Esophagus squamous epithelium (tissue), 5 donors: ENCODE data around the gene DNAJC18. TPM values are rescaled to one million over a fixed set of nuclear protein-coding genes. Genes with fewer than 3 reads are reported as not detected.

Experiments
- DNase-seq: peaks from one replicate; lab custom pipeline; 2025; lab: John Stamatoyannopoulos, UW
- H3K27ac ChIP-seq, 4 donors: fragments of 200-600 bp; sonication (generic); one replicate each; pipeline ENCODE4 v1.5.1; 2016 to 2019; ENCODE audit warnings: mild to moderate bottlenecking in 1 of 4
- H3K27me3 ChIP-seq, 4 donors: fragments of 200-600 bp; sonication (generic); 1 replicate in 3 of 4; 2 replicates in 1 of 4; pipeline versions ENCODE4 v1.5.1 to v1.6.0; 2017 to 2021; ENCODE audit warnings: antibody characterized with exemption in 1 of 4
- H3K36me3 ChIP-seq, 3 donors: fragments of 200-600 bp; sonication (generic); one replicate each; pipeline ENCODE4 v1.5.1; 2016 to 2019
- H3K4me1 ChIP-seq, 3 donors: fragments of 200-600 bp; sonication (generic); one replicate each; pipeline ENCODE4 v1.5.1; 2017 to 2019
- H3K4me3 ChIP-seq, 4 donors: fragments of 200-600 bp; sonication (generic); 1 replicate in 3 of 4; 2 replicates in 1 of 4; pipeline ENCODE4 v1.5.1; 2016 to 2019; ENCODE audit warnings: mild to moderate bottlenecking in 2 of 4, moderate library complexity in 1 of 4
- H3K9me3 ChIP-seq, 3 donors: fragments of 200-600 bp; sonication (generic); one replicate each; pipeline ENCODE4 v1.5.1; 2016 to 2019
- POLR2A ChIP-seq, 4 donors: fragments of 450-650 bp; IDR thresholded peaks; one replicate each; pipeline ENCODE4 v1.6.1; 2017; ENCODE audit warnings: antibody characterized with exemption in 4 of 4, mild to moderate bottlenecking in 4 of 4, moderate library complexity in 3 of 4
- WGBS, 2 donors: methylation state at CpG; one replicate each; pipeline ENCODE4 v1.1.5; 2018; 5-methylcytosine and 5-hydroxymethylcytosine counted together
- intact Hi-C: fragments of 100-400 bp; cut with DNase I; formaldehyde crosslinking; loops from one replicate; pipeline ENCODE4 v1.15.0; 2022
- total RNA-seq, 4 donors: library from RNA; depleted of rRNA; stranded (reverse); fragments of >200 nt; gene quantifications; one replicate each; pipeline ENCODE4 v1.1.0, GENCODE V29; 2016
- TF ChIP-seq, protein P1 (sequence below), 6 experiments: fragments of 450-650 bp in 4 of 6; fragments of 200-600 bp in 2 of 6; sonication (generic) in 2 of 6; IDR thresholded peaks; one replicate each; pipeline ENCODE4 v1.5.1; 2016 to 2019; ENCODE audit warnings: antibody characterized with exemption in 6 of 6, mild to moderate bottlenecking in 4 of 6, moderate library complexity in 4 of 6
- donor health status: DM: yes; HTN: yes; CAD: no.

The DNAJC18 gene
- total RNA-seq, 4 donors from 2014 or later = 0.53 to 6.9 (median 3.9) TPM

DNA sequence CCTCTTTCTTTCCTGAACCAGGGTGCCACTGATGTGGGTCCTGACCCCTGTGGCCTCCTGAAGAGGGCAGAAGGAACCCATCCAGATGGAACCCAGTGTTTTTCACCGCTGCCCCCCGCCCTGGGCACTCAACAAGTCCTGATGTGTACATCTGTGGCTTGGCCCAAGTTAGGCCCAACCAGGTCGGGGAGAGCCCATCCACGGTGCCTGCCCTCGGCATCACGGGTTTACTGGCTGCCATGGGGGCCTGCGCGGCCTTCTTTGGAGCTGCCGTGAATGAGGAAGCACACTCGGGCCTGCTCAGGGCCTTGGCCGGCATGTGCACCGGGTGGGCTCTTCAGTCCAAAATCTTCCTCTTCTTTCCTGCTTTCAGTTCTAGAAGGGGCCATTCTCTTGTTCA is 17.5 kb upstream of the DNAJC18 start:
- H3K4me3 ChIP-seq = no peak overlapping the region
- no peaks in the 10 kb centered on the region for H3K27me3 ChIP-seq
- H3K27ac ChIP-seq = no peak overlapping the region
- peaks cover 0 to 28% (median 4%) of the 10 kb centered on the region in 3 donors for H3K4me1 ChIP-seq
- TF ChIP-seq POLR2A (IDR thresholded peaks at IDR 0.05) = no peak
- TF ChIP-seq, protein P1, sequence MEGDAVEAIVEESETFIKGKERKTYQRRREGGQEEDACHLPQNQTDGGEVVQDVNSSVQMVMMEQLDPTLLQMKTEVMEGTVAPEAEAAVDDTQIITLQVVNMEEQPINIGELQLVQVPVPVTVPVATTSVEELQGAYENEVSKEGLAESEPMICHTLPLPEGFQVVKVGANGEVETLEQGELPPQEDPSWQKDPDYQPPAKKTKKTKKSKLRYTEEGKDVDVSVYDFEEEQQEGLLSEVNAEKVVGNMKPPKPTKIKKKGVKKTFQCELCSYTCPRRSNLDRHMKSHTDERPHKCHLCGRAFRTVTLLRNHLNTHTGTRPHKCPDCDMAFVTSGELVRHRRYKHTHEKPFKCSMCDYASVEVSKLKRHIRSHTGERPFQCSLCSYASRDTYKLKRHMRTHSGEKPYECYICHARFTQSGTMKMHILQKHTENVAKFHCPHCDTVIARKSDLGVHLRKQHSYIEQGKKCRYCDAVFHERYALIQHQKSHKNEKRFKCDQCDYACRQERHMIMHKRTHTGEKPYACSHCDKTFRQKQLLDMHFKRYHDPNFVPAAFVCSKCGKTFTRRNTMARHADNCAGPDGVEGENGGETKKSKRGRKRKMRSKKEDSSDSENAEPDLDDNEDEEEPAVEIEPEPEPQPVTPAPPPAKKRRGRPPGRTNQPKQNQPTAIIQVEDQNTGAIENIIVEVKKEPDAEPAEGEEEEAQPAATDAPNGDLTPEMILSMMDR (IDR thresholded peaks at IDR 0.05) = no peak
- H3K36me3 ChIP-seq = no peaks in the 10 kb centered on the region
- H3K9me3 ChIP-seq = no peaks in the 10 kb centered on the region
- intact Hi-C loops = no loop called here
- WGBS, 2 donors = 92 to 93% methylated on average over 8 to 12 of the region's 12 CpGs
- DNase-seq = no peak

DNA sequence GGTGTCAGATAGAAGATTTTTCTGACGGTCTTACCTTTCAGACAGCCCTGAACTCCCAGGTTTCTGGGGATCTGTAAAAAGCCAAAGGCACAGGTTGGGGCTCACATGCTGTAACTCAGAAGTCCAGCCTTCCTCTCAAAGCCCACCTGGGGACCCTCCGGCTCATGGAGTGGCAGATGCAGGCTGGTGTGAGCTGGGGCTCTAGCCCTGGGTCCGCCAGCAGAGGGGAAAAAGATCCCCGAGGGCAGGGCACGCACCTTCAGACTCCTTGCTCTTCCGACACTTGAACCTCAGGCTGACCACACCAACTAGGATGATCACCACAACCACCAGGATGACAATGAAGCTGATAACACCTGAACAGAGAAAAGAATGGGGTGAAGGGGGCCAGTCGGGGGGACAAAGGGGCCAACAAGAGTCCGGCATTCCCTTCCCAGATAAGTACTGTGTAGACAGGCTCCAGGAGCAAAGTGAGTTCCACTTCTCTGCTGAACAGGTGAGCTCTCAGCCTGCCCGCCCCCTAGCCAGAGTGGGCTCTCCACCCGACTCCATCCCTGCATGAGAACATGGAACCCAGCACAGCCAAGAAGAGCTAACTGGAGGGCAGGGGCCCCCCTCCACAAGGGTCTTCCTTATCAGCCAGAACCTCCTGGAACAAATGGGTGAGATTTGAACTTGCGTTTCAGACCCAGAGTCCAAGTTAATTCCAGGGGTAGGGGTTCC is 15.4 kb upstream of the DNAJC18 start:
- DNase-seq = no peak
- H3K4me3 ChIP-seq = no peak overlapping the region
- intact Hi-C loops = no loop called here
- TF ChIP-seq, protein P1 (IDR thresholded peaks at IDR 0.05) = no peak
- TF ChIP-seq POLR2A (IDR thresholded peaks at IDR 0.05) = no peak
- H3K9me3 ChIP-seq = no peaks in the 10 kb centered on the region
- H3K27ac ChIP-seq = no peak overlapping the region
- H3K36me3 ChIP-seq = no peaks in the 10 kb centered on the region
- peaks cover 0 to 21% (median 4%) of the 10 kb centered on the region in 3 donors for H3K4me1 ChIP-seq
- 86 to 91% methylated on average over 4 to 6 of the region's 11 CpGs for WGBS, 2 donors
- H3K27me3 ChIP-seq = no peaks in the 10 kb centered on the region

DNA sequence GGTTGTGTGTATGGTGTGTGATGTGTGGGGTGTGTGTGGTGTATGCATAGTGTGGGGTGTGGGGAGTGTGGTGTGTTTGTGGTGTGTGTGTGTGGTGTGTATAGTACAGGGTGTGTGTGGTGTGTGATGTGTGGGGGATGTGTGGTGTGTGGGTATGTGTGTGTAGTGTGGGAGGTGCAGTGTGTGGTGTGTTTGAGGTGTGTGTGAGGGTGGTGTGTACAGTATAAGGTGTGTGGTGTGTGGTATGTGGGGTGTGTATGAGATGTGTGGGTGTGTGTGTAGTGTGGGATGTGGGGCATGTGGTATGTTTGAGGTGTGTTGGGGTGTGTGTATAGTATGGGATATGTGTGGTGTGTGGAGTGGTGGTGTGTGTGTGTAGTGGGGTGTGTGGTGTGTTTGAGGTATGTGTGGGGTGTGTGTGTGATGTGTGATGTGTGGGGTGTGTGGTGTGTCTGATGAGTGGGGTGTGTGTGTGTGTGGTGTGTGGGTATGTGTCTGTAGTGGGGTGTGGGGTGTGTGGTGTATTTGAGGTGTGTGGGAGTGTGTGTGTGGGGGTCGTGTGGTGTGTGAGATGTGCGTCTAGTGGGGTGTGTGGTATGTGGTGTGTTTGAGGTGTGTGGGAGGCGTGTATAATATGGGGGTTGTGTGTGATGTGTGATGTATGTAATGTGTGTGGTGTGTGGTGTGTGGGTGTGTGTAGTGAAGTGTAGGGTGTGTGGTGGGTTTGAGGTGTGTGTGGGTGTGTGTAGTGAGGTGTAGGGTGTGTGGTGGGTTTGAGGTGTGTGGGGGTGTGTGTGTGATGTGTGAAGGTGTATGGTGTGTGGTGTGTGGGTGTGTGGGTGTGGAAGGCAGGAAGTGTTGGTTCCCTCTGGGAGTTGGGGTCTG is 14.6 kb upstream of the DNAJC18 start:
- intact Hi-C loops = no loop called here
- Histone ChIP-seq H3K27me3 (no peaks in the 10 kb centered on the region), H3K9me3 (no peaks in the 10 kb centered on the region), H3K4me3 (no peak overlapping the region), H3K36me3 (no peaks in the 10 kb centered on the region), H3K27ac (no peak overlapping the region), H3K4me1 (peaks cover 0 to 12% (median 1%) of the 10 kb centered on the region in 3 donors)
- no peak for TF ChIP-seq POLR2A (IDR thresholded peaks at IDR 0.05)
- TF ChIP-seq, protein P1 (IDR thresholded peaks at IDR 0.05) = no peak
- no peak for DNase-seq
- 75 to 82% methylated on average over 3 of the region's 3 CpGs for WGBS, 2 donors

DNA sequence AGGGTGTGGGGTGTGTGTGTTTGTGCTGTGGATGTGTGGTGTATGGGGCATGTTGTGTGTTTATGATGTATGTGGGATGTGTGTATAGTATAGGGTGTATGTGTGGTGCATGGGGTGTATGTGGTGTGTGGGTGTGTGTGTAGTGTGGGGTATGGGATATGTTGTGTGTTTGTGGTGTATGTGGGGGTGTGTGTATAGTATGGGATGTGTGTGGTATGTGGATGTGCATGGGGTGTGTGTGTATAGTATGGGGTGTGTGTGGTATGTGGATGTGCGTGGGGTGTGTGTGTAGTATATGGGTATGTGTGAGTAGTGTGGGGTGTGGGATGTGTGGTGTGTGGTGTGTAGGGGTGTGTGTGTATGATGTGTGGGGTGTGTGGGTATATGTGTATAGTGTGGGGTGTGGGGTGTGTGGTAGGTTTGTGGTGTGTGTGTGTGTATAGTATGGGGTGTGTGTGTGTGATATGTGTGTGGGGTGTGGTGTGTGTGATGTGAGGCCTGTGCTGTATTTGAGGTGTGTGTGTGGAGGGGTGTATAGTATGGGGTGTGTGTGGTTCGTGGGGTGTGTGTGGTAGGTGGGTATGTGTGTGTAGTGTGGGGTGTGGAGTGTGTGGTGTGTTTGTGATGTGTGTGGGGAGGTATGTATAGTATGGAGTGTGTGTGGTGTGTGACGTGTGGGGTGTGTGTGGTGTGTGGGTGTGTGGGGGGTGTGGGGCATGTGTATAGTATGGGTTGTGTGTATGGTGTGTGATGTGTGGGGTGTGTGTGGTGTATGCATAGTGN is 12.7 kb upstream of the DNAJC18 start:
- Histone ChIP-seq H3K4me3 (no peak overlapping the region), H3K27me3 (no peaks in the 10 kb centered on the region), H3K9me3 (no peaks in the 10 kb centered on the region), H3K36me3 (no peaks in the 10 kb centered on the region), H3K27ac (no peak overlapping the region), H3K4me1 (peaks cover 0 to 6% (median 6%) of the 10 kb centered on the region in 3 donors)
- WGBS, 2 donors = 77 to 78% methylated on average over 3 of the region's 3 CpGs
- no peak for TF ChIP-seq POLR2A (IDR thresholded peaks at IDR 0.05)
- TF ChIP-seq, protein P1 (IDR thresholded peaks at IDR 0.05) = no peak
- intact Hi-C loops = no loop called here
- DNase-seq = no peak
